Liver (tissue), 9 donors: Measurements from ENCODE around the gene PPP1R13B. TPM values are rescaled to one million over a fixed set of nuclear protein-coding genes. Genes with fewer than 3 reads are reported as not detected.

ENCODE experiments used
- DNase-seq: peaks from one replicate; pipeline ENCODE4 v3.0.0-alpha.2; 2017; ENCODE audit warnings: low spot score
- H3K27ac ChIP-seq, 2 donors: one replicate each; pipeline ENCODE4 v1.7.0; 2013; ENCODE audit warnings: inconsistent platforms in 2 of 2, low read length in 2 of 2, control low read depth in 1 of 2, low read depth in 1 of 2, mild to moderate bottlenecking in 1 of 2
- H3K27me3 ChIP-seq, 4 donors: one replicate each; pipeline versions ENCODE4 v1.6.1 to v1.7.0; 2013; ENCODE audit warnings: low read length in 3 of 4, inconsistent platforms in 1 of 4, mild to moderate bottlenecking in 1 of 4, moderate library complexity in 1 of 4; ENCODE audit not compliant: control insufficient read depth in 4 of 4, insufficient read depth in 4 of 4
- H3K36me3 ChIP-seq, 4 donors: one replicate each; pipeline versions ENCODE4 v1.6.1 to v1.7.0; 2013; ENCODE audit warnings: low read length in 3 of 4, mild to moderate bottlenecking in 3 of 4, low read depth in 1 of 4, moderate library complexity in 1 of 4; ENCODE audit not compliant: control insufficient read depth in 4 of 4, insufficient read depth in 3 of 4
- H3K4me1 ChIP-seq, 4 donors: one replicate each; pipeline versions ENCODE4 v1.6.1 to v1.7.0; 2013; ENCODE audit warnings: low read length in 3 of 4, mild to moderate bottlenecking in 3 of 4, moderate library complexity in 1 of 4; ENCODE audit not compliant: control insufficient read depth in 4 of 4, insufficient read depth in 4 of 4
- H3K4me3 ChIP-seq, 3 donors: one replicate each; pipeline versions ENCODE4 v1.6.1 to v1.7.0; 2013; ENCODE audit warnings: low read length in 3 of 3, control low read depth in 1 of 3, low read depth in 1 of 3, mild to moderate bottlenecking in 1 of 3
- H3K9ac ChIP-seq, 2 donors: one replicate each; pipeline ENCODE4 v1.7.0; 2013; ENCODE audit warnings: low read length in 2 of 2, mild to moderate bottlenecking in 2 of 2, moderate library complexity in 2 of 2, control low read depth in 1 of 2, low read depth in 1 of 2
- H3K9me3 ChIP-seq, 4 donors: one replicate each; pipeline versions ENCODE4 v1.6.1 to v1.7.0; 2013; ENCODE audit warnings: low read length in 3 of 4; ENCODE audit not compliant: control insufficient read depth in 4 of 4
- CTCF ChIP-seq: fragments of 150-350 bp; IDR thresholded peaks from 2 replicates; pipeline ENCODE4 v1.5.1; 2017; ENCODE audit warnings: improper control_type of control experiment, low read depth, low read length; ENCODE audit not compliant: missing input control
- EGR1 ChIP-seq, 2 donors: IDR thresholded peaks; 2 replicates each; pipeline ENCODE4 v1.6.1; 2016 to 2018; ENCODE audit warnings: antibody characterized with exemption in 2 of 2, low read depth in 2 of 2
- FOXA1 ChIP-seq: IDR thresholded peaks from 2 replicates; pipeline ENCODE4 v1.6.1; 2016; ENCODE audit warnings: antibody characterized with exemption
- FOXA2 ChIP-seq: IDR thresholded peaks from 2 replicates; pipeline ENCODE4 v1.6.1; 2016; ENCODE audit warnings: antibody characterized with exemption
- GABPA ChIP-seq, 2 donors: IDR thresholded peaks in 1 of 2; conservative IDR thresholded peaks in 1 of 2; 2 replicates each; pipeline ENCODE4 v1.6.1; 2016; ENCODE audit warnings: antibody characterized with exemption in 2 of 2, mild to moderate bottlenecking in 1 of 2, moderate library complexity in 1 of 2
- HNF4A ChIP-seq, 2 donors: conservative IDR thresholded peaks; 2 replicates each; pipeline ENCODE4 v1.6.1; 2016; ENCODE audit warnings: antibody characterized with exemption in 2 of 2, mild to moderate bottlenecking in 2 of 2
- JUND ChIP-seq, 2 donors: IDR thresholded peaks; 2 replicates each; pipeline ENCODE4 v1.6.1; 2016; ENCODE audit warnings: antibody characterized with exemption in 2 of 2
- NR2F2 ChIP-seq: IDR thresholded peaks from 2 replicates; pipeline ENCODE4 v1.6.1; 2016; ENCODE audit warnings: antibody characterized with exemption
- RAD21 ChIP-seq, 2 donors: IDR thresholded peaks; 2 replicates each; pipeline ENCODE4 v1.6.1; 2016; ENCODE audit warnings: antibody characterized with exemption in 2 of 2, mild to moderate bottlenecking in 2 of 2
- RXRA ChIP-seq, 2 donors: IDR thresholded peaks; 2 replicates each; pipeline ENCODE4 v1.6.1; 2017 to 2018; ENCODE audit warnings: antibody characterized with exemption in 2 of 2, mild to moderate bottlenecking in 1 of 2
- SP1 ChIP-seq: IDR thresholded peaks from 2 replicates; pipeline ENCODE4 v1.6.1; 2018; ENCODE audit warnings: antibody characterized with exemption, mild to moderate bottlenecking
- TAF1 ChIP-seq: conservative IDR thresholded peaks from 2 replicates; pipeline ENCODE4 v1.6.1; 2016; ENCODE audit warnings: antibody characterized with exemption, mild to moderate bottlenecking
- YY1 ChIP-seq: IDR thresholded peaks from 2 replicates; pipeline ENCODE4 v1.6.1; 2016; ENCODE audit warnings: antibody characterized with exemption, mild to moderate bottlenecking
- ZBTB33 ChIP-seq: IDR thresholded peaks from 2 replicates; pipeline ENCODE4 v1.6.1; 2016; ENCODE audit warnings: antibody characterized with exemption
- WGBS: extraction: QIAGEN DNeasy Blood & Tissue Kit; methylation state at CpG from one replicate; pipeline ENCODE4 v1.1.7; 2013; 5-methylcytosine and 5-hydroxymethylcytosine counted together
- polyA plus RNA-seq, 2 donors: library from polyadenylated mRNA; stranded (reverse) in 1 of 2; unstranded in 1 of 2; fragments of 200-250 nt in 1 of 2; fragments of >200 nt in 1 of 2; fragmentation: Nextera tagmentation in 1 of 2; extraction: Ambion mirVana in 1 of 2; gene quantifications; one replicate each; pipeline versions ENCODE4 v1.2.1 to v1.2.3, GENCODE V29; 2013 to 2015
- total RNA-seq, 2 donors: library from RNA; depleted of rRNA; stranded (reverse); fragments of >200 nt; gene quantifications; one replicate each; pipeline ENCODE4 v1.2.3, GENCODE V29; 2014
- TF ChIP-seq, protein P1 (sequence below): IDR thresholded peaks from 2 replicates; pipeline ENCODE4 v1.6.1; 2016; ENCODE audit warnings: antibody characterized with exemption, mild to moderate bottlenecking
- TF ChIP-seq, protein P2 (sequence below): IDR thresholded peaks from 2 replicates; pipeline ENCODE4 v1.6.1; 2016; ENCODE audit warnings: antibody characterized with exemption
- TF ChIP-seq, protein P3 (sequence below): IDR thresholded peaks from 2 replicates; pipeline ENCODE4 v1.6.1; 2016; ENCODE audit warnings: antibody characterized with exemption
- donor health status: healthy.
- donor health status: healthy.
- donor health status: healthy.
- donor health status: healthy.
- donor health status: healthy.

Gene PPP1R13B
- total and polyA plus RNA-seq, 4 donors, result 3.2 to 15.1 (median 5.1) TPM

DNA sequence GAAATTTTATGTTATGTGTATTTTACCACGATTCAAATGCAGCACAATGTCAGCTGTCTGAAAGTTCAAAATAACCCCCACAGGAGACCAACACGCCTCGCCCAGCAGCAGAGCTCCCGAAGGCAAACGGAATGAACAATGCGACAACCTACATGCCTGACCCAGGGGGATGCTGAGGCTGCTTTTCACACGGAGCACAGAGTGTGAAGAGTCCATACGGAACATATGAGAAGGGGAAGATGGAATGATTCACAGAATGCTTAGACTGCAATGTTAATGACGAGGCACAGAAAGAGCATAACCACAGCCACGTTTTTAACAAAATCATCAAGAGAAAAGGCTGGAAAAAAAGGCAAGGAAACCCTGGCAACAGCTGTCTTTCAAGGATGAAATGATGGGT is 109.2 kb downstream of the PPP1R13B start:
- H3K4me3 ChIP-seq, result no peak overlapping the region
- H3K27me3 ChIP-seq, result no peaks in the 10 kb centered on the region
- TF ChIP-seq TAF1, result no peak
- TF ChIP-seq JUND (IDR thresholded peaks at IDR 0.05), result no peak
- TF ChIP-seq NR2F2, result no peak
- no peak for TF ChIP-seq GABPA (IDR thresholded peaks at IDR 0.05 in 1 of 2, conservative IDR thresholded peaks at IDR 0.05 in 1 of 2)
- TF ChIP-seq, protein P1, sequence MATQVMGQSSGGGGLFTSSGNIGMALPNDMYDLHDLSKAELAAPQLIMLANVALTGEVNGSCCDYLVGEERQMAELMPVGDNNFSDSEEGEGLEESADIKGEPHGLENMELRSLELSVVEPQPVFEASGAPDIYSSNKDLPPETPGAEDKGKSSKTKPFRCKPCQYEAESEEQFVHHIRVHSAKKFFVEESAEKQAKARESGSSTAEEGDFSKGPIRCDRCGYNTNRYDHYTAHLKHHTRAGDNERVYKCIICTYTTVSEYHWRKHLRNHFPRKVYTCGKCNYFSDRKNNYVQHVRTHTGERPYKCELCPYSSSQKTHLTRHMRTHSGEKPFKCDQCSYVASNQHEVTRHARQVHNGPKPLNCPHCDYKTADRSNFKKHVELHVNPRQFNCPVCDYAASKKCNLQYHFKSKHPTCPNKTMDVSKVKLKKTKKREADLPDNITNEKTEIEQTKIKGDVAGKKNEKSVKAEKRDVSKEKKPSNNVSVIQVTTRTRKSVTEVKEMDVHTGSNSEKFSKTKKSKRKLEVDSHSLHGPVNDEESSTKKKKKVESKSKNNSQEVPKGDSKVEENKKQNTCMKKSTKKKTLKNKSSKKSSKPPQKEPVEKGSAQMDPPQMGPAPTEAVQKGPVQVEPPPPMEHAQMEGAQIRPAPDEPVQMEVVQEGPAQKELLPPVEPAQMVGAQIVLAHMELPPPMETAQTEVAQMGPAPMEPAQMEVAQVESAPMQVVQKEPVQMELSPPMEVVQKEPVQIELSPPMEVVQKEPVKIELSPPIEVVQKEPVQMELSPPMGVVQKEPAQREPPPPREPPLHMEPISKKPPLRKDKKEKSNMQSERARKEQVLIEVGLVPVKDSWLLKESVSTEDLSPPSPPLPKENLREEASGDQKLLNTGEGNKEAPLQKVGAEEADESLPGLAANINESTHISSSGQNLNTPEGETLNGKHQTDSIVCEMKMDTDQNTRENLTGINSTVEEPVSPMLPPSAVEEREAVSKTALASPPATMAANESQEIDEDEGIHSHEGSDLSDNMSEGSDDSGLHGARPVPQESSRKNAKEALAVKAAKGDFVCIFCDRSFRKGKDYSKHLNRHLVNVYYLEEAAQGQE, result no peak
- TF ChIP-seq HNF4A (conservative IDR thresholded peaks at IDR 0.05), result no peak
- no peak for TF ChIP-seq SP1
- TF ChIP-seq YY1, result no peak
- no peak for TF ChIP-seq RXRA (IDR thresholded peaks at IDR 0.05)
- TF ChIP-seq FOXA1, result no peak
- no peak for TF ChIP-seq CTCF
- TF ChIP-seq, protein P2, sequence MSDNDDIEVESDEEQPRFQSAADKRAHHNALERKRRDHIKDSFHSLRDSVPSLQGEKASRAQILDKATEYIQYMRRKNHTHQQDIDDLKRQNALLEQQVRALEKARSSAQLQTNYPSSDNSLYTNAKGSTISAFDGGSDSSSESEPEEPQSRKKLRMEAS, result no peak
- TF ChIP-seq ZBTB33, result no peak
- no peak for TF ChIP-seq RAD21 (IDR thresholded peaks at IDR 0.05)
- TF ChIP-seq, protein P3, sequence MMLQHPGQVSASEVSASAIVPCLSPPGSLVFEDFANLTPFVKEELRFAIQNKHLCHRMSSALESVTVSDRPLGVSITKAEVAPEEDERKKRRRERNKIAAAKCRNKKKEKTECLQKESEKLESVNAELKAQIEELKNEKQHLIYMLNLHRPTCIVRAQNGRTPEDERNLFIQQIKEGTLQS, result no peak
- TF ChIP-seq FOXA2, result no peak
- no peak for TF ChIP-seq EGR1 (IDR thresholded peaks at IDR 0.05; ENCODE audit: low read depth in 2 of 2)
- no peak overlapping the region for H3K9ac ChIP-seq
- 90% methylated on average over 10 of the region's 10 CpGs for WGBS
- H3K4me1 ChIP-seq, result peaks cover 0 to 4% (median 1%) of the 10 kb centered on the region in 4 donors
- H3K36me3 ChIP-seq, result peaks cover 10 to 40% (median 15%) of the 10 kb centered on the region in 4 donors
- DNase-seq, result no peak
- no peak overlapping the region for H3K27ac ChIP-seq
- no peaks in the 10 kb centered on the region for H3K9me3 ChIP-seq
